Activated CD8-positive, alpha-beta memory T cell treated with anti-CD3 and anti-CD28 coated beads, Interleukin-2, amount 50 U/mL, for 1 hour (primary cell): ENCODE measurements around the gene DHRS11.

Experiments
- DNase-seq: peaks from one replicate; pipeline ENCODE4 v3.0.0-alpha.2; 2020; ENCODE audit errors: extremely low read depth

Gene DHRS11

DNA sequence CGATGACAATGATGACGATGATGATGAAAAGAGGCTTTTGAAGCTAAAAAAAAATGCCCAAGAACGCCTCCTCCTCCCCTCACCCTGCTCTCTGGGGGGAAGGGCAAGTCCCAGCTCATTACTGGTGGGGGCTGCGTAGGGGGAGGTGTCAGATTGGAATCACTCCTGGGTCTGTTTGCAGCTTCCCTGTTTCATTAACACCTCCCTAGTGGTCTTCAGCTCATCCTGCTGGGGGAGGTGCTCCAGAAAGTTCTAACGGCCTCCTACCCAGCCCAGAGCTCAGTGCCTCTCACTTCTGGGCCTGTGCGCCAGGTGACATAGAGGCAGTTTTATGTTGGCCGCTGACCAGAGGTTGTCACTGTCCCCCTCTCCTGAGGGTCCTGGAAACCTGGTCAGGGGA is 22.4 kb downstream of the DHRS11 start:
- DNase-seq: no peak

DNA sequence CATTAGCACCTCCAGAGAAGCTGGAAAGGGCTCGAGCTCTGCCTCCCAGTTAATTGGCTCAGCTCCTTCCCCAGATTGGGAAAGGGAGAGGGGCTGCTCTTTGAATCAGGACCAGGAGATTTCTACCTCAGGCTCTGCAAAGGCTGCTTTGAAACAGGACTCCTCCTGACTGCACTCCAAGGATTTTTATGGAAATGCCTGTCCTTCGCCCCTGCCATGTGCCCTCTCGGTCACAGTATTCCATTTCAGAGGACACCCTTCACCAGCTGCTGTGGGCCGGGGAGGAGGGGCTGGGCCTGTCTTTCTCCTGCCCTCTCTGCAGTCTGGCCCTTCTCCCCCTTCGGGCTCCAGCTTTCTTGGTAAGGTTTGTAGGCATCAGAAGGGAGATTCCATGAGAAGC is 23.3 kb downstream of the DHRS11 start:
- DNase-seq: no peak

DNA sequence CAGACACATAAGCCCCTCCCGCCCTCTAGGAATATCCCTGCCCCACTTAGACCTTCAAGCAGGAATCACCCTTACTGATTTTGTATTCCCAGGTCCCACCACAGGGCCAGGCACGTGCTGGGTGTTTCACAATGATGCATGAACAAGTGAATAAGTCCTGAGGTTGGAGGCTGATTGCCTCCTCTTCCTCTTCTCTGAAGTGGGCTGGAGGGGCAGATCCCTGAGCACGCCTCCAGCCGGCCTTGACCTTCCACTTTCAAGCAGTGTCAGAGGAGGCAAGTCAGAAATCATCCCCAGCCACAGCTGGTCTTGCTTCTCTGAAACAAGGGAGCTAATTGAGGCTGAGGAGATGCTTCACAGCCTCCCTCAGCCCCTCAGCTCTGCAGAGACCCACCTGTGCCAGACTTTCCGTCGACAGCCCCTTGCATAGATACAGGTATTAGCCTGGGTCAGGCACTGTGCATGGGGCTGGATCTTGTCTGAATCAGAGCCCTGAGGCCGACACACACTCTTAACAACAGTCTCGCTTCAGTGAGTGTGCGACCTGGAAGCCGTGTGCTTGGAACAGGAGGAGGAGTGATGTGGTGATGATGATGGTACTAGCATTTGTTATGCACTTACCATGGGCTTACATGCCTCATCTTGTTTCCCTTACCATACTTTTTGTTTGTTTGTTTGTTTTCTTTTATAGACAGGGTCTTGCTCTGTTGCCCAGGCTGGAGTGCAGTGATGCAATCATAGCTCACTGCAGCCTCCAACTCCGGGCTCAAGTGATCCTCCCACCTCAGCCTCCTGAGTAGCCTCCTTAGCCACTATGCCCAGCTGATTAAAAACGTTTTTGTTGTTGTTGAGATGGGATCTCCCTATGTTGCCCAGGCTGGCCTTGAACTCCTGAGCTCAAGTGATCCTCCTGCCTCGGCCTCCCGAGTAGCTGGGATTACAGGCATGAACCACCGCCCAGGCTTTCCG is 24.7 kb downstream of the DHRS11 start:
- DNase-seq: no peak

DNA sequence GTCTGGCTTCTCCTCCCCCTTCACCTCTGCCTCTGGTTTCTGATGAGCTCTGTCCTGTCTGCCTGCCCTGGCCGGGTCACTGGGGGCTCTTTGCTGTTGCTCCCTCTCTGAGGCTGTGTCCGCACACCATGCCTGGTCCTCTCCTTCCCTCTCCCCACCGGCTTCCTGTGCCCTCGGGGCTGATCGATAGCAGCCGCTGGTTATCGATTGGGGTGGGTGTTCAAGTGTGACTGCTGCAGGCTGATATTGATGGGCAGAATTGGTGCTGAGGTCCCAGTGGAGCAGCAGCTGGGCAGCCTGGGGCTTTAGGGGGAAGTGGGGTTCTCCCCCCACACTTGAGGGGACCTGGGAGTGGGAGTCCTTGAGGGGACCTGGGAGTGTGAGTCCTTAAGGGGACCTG is 26.1 kb downstream of the DHRS11 start:
- DNase-seq: no peak

DNA sequence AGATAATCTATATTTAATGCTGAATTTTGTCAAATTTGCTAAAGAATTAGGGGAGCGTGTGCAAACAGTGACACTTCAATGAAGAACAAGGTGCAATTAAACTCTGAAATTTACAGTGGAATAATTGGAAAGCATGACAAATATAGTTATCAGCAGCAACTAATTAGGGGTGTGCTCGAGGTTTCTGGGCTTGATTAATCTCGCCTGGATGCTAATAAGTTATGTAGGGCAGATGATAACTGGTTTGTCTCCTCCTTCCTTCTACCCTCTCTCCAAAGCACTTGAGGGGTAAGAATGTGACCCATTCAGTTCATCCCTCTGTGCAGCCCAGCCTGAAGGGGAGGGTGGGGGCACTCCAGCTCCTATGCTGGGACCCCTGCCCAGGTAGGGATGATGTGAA is 31.6 kb downstream of the DHRS11 start:
- DNase-seq: no peak

DNA sequence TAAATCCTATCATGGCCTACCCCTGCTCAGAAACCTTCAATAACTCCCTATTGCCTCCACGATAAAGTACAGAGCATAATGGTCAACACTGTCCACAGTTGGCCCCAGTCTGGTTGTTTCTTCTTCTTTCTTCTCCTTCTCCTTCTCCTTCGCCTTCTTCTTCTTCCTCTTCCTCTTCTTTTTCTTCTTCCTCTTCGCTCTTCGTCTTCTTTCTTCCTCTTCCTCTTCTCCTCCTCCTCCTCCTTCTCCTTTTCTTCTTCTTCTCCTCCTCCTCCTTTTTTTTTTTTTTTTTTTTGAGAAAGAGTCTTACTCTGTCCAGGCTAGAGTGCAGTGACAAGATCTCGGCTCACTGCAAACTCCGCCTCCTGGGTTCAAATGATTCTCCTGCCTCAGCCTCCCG is 33.5 kb downstream of the DHRS11 start:
- no peak for DNase-seq

DNA sequence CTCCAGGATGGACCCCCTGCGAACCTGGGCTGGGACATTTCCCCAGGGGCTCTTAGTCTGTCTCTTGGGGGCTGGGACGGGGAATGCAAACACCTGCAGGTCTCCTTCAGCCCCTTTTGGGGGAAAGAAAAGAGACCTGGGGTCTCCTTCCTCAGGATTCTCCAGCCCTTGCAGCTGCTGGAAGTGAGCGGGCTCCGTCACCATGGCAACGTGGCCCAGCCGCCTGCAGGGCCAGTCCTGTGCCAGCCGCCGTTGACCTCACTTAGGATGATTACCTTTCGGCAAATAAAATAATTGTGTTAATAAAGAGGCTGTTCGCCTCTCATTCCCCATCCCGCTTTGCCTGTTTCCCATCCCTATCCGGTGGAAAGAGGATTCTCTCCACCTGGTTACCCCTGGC is 35.4 kb downstream of the DHRS11 start:
- no peak for DNase-seq

DNA sequence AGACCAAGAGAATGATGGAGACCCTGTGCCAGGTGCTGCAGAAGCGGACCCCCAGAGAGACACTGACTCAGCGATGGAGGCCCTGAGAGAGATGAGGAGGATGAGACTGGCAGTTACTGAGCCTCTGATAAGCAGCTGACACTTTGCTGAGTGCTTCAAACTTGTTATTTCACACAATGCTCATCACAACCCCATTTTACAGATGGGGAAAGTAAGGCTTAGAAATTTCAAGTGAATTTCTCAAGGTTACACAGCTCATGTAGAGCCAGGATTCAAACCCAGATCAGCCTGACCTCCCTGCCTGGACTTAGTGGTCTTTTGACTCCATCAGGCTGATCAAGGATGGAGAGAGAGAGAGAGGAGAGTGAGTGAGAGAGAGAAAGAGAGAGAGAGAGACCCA is 36.9 kb downstream of the DHRS11 start:
- DNase-seq: no peak

DNA sequence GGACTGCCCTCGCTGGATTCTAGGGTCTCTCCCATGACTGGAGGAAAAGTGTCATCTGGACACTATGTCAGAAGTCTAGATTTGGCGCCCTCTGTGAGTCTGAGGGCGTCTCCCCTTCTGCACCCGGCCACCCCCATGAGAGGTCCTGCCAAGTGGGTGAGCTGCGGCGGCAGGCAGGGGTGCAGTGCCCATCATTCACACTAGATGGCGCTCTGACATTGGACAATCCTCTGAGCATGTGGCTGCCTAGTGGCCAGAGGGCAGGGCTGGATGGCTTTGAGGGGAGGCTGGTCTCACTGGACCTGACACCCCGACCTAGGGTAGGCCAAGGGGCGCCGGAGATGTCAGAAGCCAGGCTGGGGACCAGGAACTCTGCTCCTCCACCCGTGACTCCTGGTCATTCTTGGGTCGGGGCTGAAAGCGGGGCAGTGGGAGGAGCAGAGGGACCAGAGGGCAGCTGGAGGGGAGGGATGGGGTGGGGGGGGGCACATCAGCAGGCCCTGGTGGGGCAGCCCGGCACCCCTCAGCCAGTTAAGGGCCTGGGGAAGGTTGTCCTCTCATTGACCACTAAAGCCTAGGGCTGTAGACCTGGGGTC is 37.7 kb downstream of the DHRS11 start:
- peak; percentile 29 for DNase-seq

DNA sequence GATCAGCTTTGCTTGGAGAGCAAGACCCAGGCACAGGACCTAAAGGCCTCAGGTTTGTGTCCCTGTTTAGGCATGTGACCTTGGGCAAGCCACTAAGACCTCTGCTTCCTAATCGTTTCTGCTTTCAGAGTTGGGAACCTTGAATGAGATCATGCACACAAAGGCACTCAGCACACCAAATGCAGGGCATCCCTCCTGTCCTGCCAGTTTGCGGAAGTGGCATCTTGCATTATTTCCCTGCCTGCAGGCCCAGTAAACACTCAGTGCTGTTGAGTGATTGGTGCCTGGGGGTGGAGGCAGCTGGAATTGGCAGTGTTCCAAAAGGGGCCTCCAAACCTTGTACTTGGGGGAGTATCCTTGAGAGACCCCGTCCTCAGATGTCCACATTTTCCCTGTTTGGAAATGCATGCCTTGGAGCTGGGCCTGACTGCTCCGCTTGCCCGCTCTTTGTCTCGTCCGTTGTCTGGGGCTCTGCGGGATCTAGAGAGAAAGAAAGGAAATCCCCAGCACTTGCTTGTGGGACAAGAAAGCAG is 38.4 kb downstream of the DHRS11 start:
- DNase-seq: no peak

DNA sequence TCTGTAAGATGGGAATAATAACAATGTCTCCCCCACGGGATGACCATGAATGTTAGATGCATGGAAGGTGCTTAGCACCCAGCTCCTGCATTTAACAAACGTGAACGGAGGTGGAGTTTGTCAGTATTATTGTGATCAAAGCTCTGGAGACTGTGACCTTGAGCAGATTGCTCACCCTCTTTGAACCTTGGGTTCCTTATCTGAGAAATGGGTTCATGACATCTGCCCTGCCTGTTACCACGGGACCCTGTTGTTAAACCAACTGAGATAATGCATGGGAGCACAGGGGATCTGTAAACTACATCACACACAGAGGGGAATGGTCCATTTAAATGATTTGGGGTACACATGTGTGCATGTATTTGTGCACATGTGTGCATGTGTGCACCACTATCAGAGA is 39.3 kb downstream of the DHRS11 start:
- DNase-seq: no peak

DNA sequence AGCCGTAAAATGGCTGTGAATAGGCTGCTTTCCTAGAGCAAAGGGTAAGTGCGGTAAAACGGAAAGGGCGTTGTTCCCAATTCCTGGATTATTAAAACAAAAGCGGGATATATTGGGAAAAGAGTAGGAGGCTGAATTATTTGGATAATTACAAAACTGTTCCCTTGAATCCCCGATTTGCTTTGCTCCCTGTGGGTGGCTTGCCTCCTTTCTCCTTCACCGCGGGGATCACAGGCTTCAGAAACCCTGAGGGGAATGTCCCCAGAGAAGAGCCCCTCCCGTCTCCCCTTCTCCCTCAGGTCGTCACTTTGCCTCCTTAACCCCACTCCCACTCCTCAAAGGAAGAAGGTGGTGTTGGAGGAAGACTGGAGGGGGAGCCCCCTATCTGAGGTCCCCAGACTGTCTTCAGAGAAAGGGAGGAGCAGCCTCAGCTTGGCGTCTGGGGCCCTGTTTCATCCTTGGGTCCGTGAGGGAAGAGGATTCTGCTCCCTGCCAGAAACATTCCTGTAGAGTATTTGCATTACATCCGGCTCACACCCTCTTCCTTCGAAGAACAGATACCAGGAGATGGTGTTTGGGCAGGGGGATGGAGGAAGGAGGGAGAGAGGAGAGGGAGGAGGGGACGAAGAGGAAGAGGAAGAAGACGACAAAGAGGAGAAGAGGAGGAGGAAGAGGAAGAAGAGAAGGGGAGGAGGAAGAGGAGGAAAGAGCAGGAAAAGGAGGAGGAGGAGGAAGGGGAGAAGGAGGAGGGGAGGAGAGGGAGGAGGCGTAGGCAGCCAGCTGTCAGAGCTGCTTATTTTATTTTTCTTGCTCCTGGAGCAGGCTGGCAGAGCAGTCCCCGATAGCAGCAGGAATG is 41.5 kb downstream of the DHRS11 start:
- DNase-seq: no peak

DNA sequence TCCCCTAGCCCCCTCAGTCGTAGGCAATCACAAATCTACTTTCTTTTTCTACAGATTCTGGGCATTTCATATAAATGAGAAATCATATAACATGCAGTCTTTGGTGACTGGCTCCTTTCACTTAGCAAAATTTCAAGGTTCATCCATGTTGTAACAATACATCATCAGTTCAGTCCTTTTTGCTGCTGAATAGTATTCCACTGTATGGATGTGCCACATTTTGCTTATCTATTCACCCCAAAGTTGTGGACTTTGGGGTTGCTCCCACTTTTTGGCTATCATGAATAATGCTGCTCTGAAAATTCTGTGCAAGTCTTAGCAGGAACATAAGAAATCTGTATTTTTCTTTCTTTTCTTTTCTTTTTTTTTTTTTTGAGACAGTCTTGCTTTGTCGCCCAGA is 48.7 kb downstream of the DHRS11 start:
- no peak for DNase-seq

DNA sequence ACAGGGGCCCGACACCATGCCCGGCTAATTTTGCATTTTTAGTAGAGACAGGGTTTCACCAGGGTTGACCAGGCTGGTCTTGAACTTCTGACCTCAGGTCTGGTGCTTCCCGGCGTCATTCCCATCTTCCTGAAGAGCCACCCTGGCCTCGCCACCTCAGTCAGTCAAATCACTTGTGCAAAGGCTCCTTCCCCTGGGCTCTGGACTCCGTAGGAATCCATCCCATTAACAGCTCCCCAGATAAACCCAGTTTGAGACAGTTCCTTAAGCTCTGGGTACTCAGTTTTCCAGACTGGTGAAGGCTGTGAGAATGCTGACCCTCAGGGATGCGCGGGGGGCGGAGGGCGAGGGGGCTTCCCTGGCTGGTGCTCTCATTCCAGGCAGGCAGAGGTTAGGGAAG is 49.2 kb downstream of the DHRS11 start:
- no peak for DNase-seq

DNA sequence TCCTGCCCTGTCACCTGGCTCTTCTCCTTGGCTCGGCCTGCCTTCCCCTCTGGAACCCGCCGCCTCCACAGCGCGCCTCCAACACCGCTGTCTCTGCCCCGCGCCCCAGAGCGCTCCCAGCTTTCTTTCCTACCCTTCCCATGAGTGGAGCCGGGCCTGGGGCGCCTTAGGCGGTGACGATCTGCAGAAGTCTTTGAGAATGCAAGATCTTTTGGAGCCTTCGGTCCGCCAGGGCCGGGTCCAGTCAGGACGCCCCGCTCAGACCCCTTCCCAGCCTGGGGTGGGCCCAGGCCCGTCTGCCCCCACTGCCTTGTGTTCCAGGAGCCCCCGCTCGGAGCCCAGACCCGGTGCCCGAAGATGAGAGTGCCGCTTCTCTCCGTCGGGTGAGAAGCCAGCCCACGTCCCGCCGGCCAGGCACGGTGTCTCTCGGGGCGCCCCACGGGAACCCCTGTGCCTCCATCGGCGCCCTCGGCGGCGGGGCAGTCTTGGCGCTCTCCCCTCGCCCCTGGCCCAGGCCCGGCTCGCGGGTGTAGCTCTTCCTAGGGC is 49.7 kb downstream of the DHRS11 start:
- no peak for DNase-seq

DNA sequence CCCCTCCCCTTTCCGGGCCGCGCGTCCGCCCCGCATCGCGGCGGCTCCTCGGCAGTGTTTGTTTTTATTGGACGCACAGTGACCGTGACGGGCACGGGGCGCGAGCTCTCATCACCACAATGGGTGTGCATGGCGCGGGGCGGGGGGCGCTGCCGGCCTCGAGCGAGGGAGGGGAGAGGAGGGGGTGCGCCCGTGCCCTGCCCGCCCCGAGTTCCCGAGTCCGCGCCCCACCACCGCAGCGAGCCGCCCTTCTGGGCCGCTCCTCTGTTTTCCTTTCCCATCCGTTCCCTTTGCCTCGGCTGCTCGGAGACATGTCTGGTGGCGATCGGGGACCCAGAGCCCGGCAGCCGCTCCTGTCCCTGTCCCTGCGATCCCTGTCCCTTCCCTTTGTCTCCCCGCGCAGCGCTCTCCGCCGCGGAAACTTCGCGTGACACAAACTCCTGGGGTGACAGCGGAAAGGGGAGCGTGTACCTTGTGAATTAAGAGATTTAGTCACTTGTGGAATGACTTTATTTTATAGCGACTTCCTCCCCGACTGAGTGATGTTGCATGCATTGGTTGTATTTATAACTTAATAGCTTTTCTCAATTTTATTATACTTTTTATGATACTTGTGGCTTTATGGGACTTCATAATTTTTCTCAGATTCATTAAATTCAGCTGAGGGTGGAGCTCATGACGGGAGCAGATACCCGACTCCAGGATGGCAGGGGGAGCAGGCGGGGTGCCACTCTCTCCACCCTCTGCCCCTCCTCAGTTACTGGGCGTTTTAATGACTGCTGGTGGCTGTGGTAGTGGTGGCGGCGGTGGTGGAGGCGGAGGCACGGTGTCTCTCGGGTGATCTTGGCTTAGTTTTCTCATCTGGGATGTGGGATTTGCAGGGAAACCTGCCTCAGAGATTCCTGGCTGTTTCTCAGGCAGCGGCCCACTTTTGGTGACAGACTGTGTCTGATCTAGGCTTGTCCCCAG is 50.5 kb downstream of the DHRS11 start:
- no peak for DNase-seq

DNA sequence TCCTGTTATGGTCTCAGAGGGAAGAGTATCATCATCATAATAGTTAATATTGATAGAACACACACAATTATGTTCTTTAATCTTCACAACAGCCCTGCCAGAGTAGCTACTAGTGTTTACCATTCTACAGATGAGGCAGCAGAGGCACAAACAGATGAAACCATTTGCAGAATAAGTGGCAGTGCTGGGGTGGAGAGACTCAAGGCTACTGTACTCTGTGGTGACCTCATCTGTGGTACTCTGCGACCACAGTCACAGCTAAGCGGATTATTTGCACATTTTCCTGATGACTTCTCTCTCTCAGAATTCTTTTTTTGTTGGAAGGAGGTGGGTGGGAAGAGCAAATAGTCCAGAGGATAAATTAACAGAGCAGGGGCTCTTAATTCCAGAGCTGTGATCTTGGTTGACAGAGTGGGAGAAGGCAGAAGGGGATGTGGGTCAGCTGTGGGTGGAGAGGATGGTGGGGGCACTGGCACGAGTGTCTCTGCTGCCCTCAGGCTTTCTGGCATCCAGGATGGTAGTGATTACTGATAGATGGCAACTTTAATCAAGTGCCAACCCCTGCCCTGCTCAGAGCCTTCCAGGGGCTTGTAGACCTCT is 51.5 kb downstream of the DHRS11 start:
- no peak for DNase-seq

DNA sequence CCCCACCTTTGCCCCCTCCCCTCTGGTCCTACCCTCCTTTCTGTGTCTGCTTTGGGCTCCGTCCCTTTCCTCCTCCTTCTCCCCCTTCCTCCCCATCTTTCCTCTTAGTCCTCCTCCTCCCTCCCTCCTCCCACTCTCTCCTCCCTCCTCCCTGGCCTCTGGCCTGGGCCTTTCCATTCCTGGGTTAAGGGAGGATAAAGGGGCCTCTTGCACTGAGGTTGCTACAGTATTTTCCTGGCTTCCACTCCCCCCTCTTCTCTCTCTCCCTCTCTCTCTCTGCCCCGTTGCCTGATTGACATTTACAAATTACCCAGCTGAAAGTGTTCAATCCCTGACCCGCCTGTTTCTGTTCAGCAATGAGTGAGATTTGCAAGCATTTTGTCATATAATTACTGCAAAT is 53.7 kb downstream of the DHRS11 start:
- DNase-seq: no peak

DNA sequence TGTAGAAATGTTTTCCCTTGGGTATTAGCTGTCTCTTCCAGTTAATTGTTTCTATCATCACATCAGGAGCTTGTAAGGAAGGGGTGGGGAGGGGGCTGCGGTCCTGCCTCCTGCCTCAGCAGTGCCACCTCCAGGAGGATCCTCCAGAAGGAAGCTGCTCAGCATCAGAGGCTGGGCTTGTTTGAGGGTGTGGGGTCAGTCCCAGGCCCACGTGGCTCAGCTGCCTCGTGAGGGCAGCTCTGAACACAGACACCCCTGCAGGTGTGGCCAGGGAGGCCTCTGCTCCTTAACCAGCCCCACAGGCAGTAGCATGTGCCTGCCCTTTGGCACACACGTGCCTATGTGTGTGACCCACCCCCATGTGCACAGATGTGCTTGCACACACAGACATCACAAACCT is 56.0 kb downstream of the DHRS11 start:
- DNase-seq: no peak

DNA sequence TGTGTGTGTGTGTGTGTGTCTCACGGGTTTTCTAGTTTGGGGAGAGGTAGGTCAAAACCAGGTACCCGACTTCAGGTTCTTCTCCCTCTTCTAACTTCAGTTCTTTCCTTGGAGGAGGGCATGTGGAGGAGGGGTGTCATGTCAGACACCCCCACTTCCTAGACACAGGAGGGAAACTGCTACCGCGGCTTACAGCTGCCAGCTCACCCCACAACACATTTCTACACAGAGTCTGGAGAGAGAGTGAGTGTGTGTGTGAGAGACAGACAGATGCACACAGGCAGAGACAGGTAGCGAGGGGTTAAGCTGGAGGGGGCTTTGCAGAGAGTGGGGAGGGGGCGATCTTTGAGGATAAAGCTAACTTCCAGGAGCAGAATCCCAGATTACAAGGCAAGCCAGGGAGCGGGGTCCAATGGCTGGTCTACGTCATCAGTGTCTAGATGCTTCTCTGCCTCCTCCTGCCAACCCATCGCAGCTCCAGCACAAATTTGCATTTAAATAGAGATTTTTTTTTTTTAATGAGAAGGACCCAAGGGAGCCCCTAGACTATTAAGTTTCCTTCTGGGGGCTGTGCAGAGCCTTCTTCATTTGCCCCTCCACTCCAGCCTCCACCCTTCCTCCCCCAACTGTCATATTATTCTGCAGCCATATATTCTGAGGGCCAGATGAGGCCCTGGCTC is 58.6 kb downstream of the DHRS11 start:
- no peak for DNase-seq
